Measurements from ENCODE around the gene SMYD3. TPM values are rescaled to one million over a fixed set of nuclear protein-coding genes. Genes with fewer than 3 reads are reported as not detected.

The SMYD3 gene
- total RNA-seq, 1 donor from 2014 or later, result 80.8 TPM

DNA sequence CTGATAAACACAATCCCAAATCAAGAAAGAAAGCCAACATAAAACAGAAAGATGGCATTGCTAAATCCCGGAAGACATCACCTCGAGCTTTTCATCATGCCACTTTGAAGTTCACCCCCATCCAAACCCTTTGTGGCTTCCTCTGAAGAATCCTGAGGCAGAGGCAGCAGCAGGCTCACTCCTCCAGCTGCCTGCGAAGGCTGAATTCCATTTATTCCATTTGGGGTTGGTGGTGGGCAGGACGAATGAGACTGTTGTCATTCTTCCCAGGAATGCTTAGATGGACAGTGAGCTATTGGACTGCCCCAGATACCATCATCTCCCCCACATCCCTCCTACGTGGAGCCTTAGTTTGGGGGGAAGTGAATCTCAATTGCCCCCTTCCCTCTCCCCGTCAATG, 437.5 kb downstream of the SMYD3 start:
- FAIRE-seq (no peak), DNase-seq (ENCODE audit: low read depth) (no peak)
- no peaks in the 10 kb centered on the region for H4K20me1 ChIP-seq (ENCODE audit: insufficient read depth, low read length)
- H3K36me3 Mint-ChIP-seq (ENCODE audit: low read depth, unreplicated experiment), result no peaks in the 10 kb centered on the region
- no peak overlapping the region for H3K27ac ChIP-seq (ENCODE audit: low read depth, low read length)
- no peak overlapping the region for H3K4me2 ChIP-seq (ENCODE audit: low read length)
- H3K27me3 ChIP-seq (ENCODE audit: insufficient read depth, low read length), result no peaks in the 10 kb centered on the region
- H3K4me3 Mint-ChIP-seq (ENCODE audit: unreplicated experiment), result no peak overlapping the region
- H3K4me3 ChIP-seq (ENCODE audit: insufficient read depth, low read depth, low read length), result no peak overlapping the region
- no peaks in the 10 kb centered on the region for H3K9me3 ChIP-seq (ENCODE audit: insufficient read depth, low read depth, low read length)
- no peak for TF ChIP-seq CTCF (IDR thresholded peaks at IDR 0.05; ENCODE audit: insufficient read depth, low read depth, low read length)
- no peak for TF ChIP-seq EZH2 (IDR thresholded peaks at IDR 0.05; ENCODE audit: insufficient read depth, low read length)
- H3K27ac Mint-ChIP-seq (ENCODE audit: unreplicated experiment), result peak overlapping the region; percentile 60
- no peaks in the 10 kb centered on the region for H3K79me2 ChIP-seq (ENCODE audit: insufficient read depth, low read length)
- H3K4me1 Mint-ChIP-seq (ENCODE audit: low read depth, unreplicated experiment), result peaks cover 46% of the 10 kb centered on the region
- no peaks in the 10 kb centered on the region for H3K4me1 ChIP-seq (ENCODE audit: insufficient read depth, low read length)
- H2AFZ ChIP-seq (ENCODE audit: low read depth, low read length), result no peak overlapping the region
- no peaks in the 10 kb centered on the region for H3K9me3 Mint-ChIP-seq (ENCODE audit: unreplicated experiment)
- H3K27me3 Mint-ChIP-seq (ENCODE audit: low read depth, unreplicated experiment), result no peaks in the 10 kb centered on the region
- H3K9ac ChIP-seq (ENCODE audit: low read length), result no peak overlapping the region
- H3K36me3 ChIP-seq (ENCODE audit: insufficient read depth, low read length), result no peaks in the 10 kb centered on the region

- no peak overlapping the region for H3K27ac ChIP-seq (ENCODE audit: low read depth, low read length)
- no peak for TF ChIP-seq EZH2 (IDR thresholded peaks at IDR 0.05; ENCODE audit: insufficient read depth, low read length)
- TF ChIP-seq CTCF (IDR thresholded peaks at IDR 0.05; ENCODE audit: insufficient read depth, low read depth, low read length), result no peak
These were observed 438.2 kb downstream of the SMYD3 start for GRCh38 chr1:246068619-246069509.

DNA sequence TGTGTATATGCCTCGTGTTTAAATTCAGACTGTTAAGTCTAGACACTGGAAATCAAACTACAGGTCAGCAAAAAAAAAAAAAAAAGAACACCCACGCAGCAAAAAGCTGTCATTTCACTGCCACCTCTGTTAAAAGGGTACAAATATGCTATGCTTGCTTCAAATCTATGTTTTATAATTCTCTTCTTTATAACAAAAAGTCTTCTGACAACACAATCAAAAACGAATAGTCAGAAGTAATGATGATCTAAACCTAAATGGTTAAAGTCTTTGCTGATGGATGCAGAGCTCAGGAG, 438.9 kb downstream of the SMYD3 start:
- H3K36me3 Mint-ChIP-seq (ENCODE audit: low read depth, unreplicated experiment), result no peaks in the 10 kb centered on the region
- Histone ChIP-seq H3K27ac (ENCODE audit: low read depth, low read length) (no peak overlapping the region), H4K20me1 (ENCODE audit: insufficient read depth, low read length) (no peaks in the 10 kb centered on the region), H3K4me1 (ENCODE audit: insufficient read depth, low read length) (no peaks in the 10 kb centered on the region), H3K9me3 (ENCODE audit: insufficient read depth, low read depth, low read length) (no peaks in the 10 kb centered on the region), H3K36me3 (ENCODE audit: insufficient read depth, low read length) (no peaks in the 10 kb centered on the region), H2AFZ (ENCODE audit: low read depth, low read length) (no peak overlapping the region), H3K27me3 (ENCODE audit: insufficient read depth, low read length) (no peaks in the 10 kb centered on the region), H3K79me2 (ENCODE audit: insufficient read depth, low read length) (no peaks in the 10 kb centered on the region), H3K4me2 (ENCODE audit: low read length) (no peak overlapping the region), H3K4me3 (ENCODE audit: insufficient read depth, low read depth, low read length) (no peak overlapping the region), H3K9ac (ENCODE audit: low read length) (no peak overlapping the region)
- FAIRE-seq, result no peak
- no peak for DNase-seq (ENCODE audit: low read depth)
- H3K4me1 Mint-ChIP-seq (ENCODE audit: low read depth, unreplicated experiment), result peaks cover 50% of the 10 kb centered on the region
- no peaks in the 10 kb centered on the region for H3K27me3 Mint-ChIP-seq (ENCODE audit: low read depth, unreplicated experiment)
- TF ChIP-seq EZH2 (IDR thresholded peaks at IDR 0.05; ENCODE audit: insufficient read depth, low read length), result no peak
- no peak for TF ChIP-seq CTCF (IDR thresholded peaks at IDR 0.05; ENCODE audit: insufficient read depth, low read depth, low read length)
- peak overlapping the region; percentile 89 for H3K27ac Mint-ChIP-seq (ENCODE audit: unreplicated experiment)
- no peaks in the 10 kb centered on the region for H3K9me3 Mint-ChIP-seq (ENCODE audit: unreplicated experiment)
- no peak overlapping the region for H3K4me3 Mint-ChIP-seq (ENCODE audit: unreplicated experiment)

More at GRCh38 chr1:246068619-246069509, 438.2 kb downstream of the SMYD3 start:
- Histone ChIP-seq H3K36me3 (ENCODE audit: insufficient read depth, low read length) (no peaks in the 10 kb centered on the region), H4K20me1 (ENCODE audit: insufficient read depth, low read length) (no peaks in the 10 kb centered on the region), H3K4me2 (ENCODE audit: low read length) (no peak overlapping the region), H2AFZ (ENCODE audit: low read depth, low read length) (no peak overlapping the region), H3K9me3 (ENCODE audit: insufficient read depth, low read depth, low read length) (no peaks in the 10 kb centered on the region), H3K4me1 (ENCODE audit: insufficient read depth, low read length) (no peaks in the 10 kb centered on the region), H3K9ac (ENCODE audit: low read length) (no peak overlapping the region), H3K4me3 (ENCODE audit: insufficient read depth, low read depth, low read length) (no peak overlapping the region), H3K27me3 (ENCODE audit: insufficient read depth, low read length) (no peaks in the 10 kb centered on the region), H3K79me2 (ENCODE audit: insufficient read depth, low read length) (no peaks in the 10 kb centered on the region)
- no peak overlapping the region for H3K4me3 Mint-ChIP-seq (ENCODE audit: unreplicated experiment)
- H3K36me3 Mint-ChIP-seq (ENCODE audit: low read depth, unreplicated experiment), result no peaks in the 10 kb centered on the region
- no peak for DNase-seq (ENCODE audit: low read depth)
- no peak overlapping the region for H3K27ac Mint-ChIP-seq (ENCODE audit: unreplicated experiment)
- no peaks in the 10 kb centered on the region for H3K9me3 Mint-ChIP-seq (ENCODE audit: unreplicated experiment)
- H3K27me3 Mint-ChIP-seq (ENCODE audit: low read depth, unreplicated experiment), result no peaks in the 10 kb centered on the region
- peaks cover 50% of the 10 kb centered on the region for H3K4me1 Mint-ChIP-seq (ENCODE audit: low read depth, unreplicated experiment)
- no peak for FAIRE-seq

All from astrocyte (in vitro differentiated cells and primary cell).